Stimulated activated effector memory CD8-positive, alpha-beta T cell treated with anti-CD3 and anti-CD28 coated beads, Interleukin-12 subunit alpha, Interleukin-12 subunit beta, amount 100 ng/mL, for 72 hours (primary cell): ENCODE data around the gene TMEM135.
A peak's percentile ranks its signal among the peaks of the same experiment; 100 is the strongest.

Experiments used
- ATAC-seq: fragments of 150-1000 bp; cut with Tn5 transposase; 2 replicates; pipeline ENCODE4 v1.10.0; 2021
- DNase-seq, 2 donors: peaks; one replicate each; pipeline ENCODE4 v3.0.0; 2021 to 2022; ENCODE audit warnings: low spot score in 2 of 2
- H3K27ac Mint-ChIP-seq: one replicate; pipeline ENCODE4 v1.8.0; 2022; ENCODE audit warnings: mild to moderate bottlenecking, mixed read lengths
- H3K36me3 Mint-ChIP-seq: one replicate; pipeline ENCODE4 v1.8.0; 2022; ENCODE audit warnings: mild to moderate bottlenecking, mixed read lengths
- H3K4me1 Mint-ChIP-seq: one replicate; pipeline ENCODE4 v1.8.0; 2022; ENCODE audit warnings: mixed read lengths
- H3K4me3 Mint-ChIP-seq: one replicate; pipeline ENCODE4 v1.8.0; 2022; ENCODE audit warnings: mild to moderate bottlenecking, mixed read lengths
- H3K9me3 Mint-ChIP-seq: one replicate; pipeline ENCODE4 v1.8.0; 2022; ENCODE audit warnings: mixed read lengths

Gene TMEM135

DNA sequence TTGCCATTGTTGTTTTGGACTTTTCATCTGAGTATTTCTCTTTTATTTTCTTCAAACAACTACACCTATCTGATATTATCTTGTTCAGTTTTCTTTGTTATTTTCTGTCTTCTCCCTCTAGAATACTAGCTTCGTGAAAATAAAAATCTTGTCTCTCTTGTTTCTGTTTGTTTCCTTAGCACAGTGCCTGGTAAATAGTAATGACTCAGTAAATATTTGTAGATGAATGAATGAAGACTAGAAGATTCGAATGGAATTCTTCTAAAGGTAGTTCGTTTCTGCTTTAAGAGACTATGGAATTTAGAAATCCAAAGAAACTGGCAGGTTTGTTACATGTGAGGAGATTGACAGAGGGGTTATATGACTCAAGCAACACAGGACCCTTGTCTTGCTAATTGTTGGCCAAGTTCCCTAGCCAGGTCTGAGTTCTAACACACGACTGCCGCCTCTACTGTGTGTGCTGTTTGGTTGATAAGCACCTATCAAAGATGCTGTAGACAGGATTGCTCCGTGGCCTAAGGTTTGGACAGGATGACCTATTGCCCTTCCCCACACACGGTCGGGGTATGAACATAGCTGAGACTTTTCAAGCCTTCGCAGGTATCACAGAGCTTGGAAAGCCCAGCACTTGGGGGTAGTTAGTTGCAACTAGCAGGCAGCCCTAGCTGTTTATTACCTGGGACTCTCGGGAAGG lies 831 bp upstream of the TMEM135 start:
- Mint-ChIP-seq H3K4me1 (peaks cover 47% of the 10 kb centered on the region), H3K4me3 (peak overlapping the region; percentile 99), H3K9me3 (no peaks in the 10 kb centered on the region), H3K36me3 (no peaks in the 10 kb centered on the region), H3K27ac (peak overlapping the region; percentile 93)
- no peak for DNase-seq
- ATAC-seq = peak; percentile 2

- Mint-ChIP-seq H3K36me3 (peaks cover 4% of the 10 kb centered on the region), H3K27ac (peak overlapping the region; percentile 93), H3K4me3 (peak overlapping the region; percentile 99), H3K9me3 (no peaks in the 10 kb centered on the region), H3K4me1 (peaks cover 55% of the 10 kb centered on the region)
- ATAC-seq = peak; percentile 9
- no peak for DNase-seq
These were observed 672 bp downstream of the TMEM135 start for GRCh38 chr11:87038235-87038977.

- DNase-seq (no peak), ATAC-seq (no peak)
- no peak overlapping the region for H3K27ac Mint-ChIP-seq
- H3K4me3 Mint-ChIP-seq = peak overlapping the region; percentile 99
- H3K36me3 Mint-ChIP-seq = peaks cover 10% of the 10 kb centered on the region
- H3K4me1 Mint-ChIP-seq = peaks cover 55% of the 10 kb centered on the region
- no peaks in the 10 kb centered on the region for H3K9me3 Mint-ChIP-seq
These were observed 1.6 kb downstream of the TMEM135 start for GRCh38 chr11:87039371-87039770.

- H3K27ac Mint-ChIP-seq = no peak overlapping the region
- ATAC-seq (no peak), DNase-seq (no peak)
- peaks cover 10% of the 10 kb centered on the region for H3K36me3 Mint-ChIP-seq
- no peak overlapping the region for H3K4me3 Mint-ChIP-seq
- peaks cover 39% of the 10 kb centered on the region for H3K4me1 Mint-ChIP-seq
- no peaks in the 10 kb centered on the region for H3K9me3 Mint-ChIP-seq
These were observed 6.2 kb downstream of the TMEM135 start for GRCh38 chr11:87043894-87044293.

GRCh38 chr11:87046824-87047223 lies 9.1 kb downstream of the TMEM135 start:
- ATAC-seq (no peak), DNase-seq (no peak)
- Mint-ChIP-seq H3K27ac (no peak overlapping the region), H3K4me3 (no peak overlapping the region), H3K4me1 (peaks cover 14% of the 10 kb centered on the region), H3K9me3 (no peaks in the 10 kb centered on the region), H3K36me3 (peaks cover 10% of the 10 kb centered on the region)

GRCh38 chr11:87056091-87056490 lies 18.4 kb downstream of the TMEM135 start:
- Mint-ChIP-seq H3K27ac (no peak overlapping the region), H3K4me1 (peaks cover 7% of the 10 kb centered on the region), H3K9me3 (no peaks in the 10 kb centered on the region), H3K4me3 (no peak overlapping the region), H3K36me3 (no peaks in the 10 kb centered on the region)
- DNase-seq (no peak), ATAC-seq (no peak)

GRCh38 chr11:87057749-87058148 lies 20.0 kb downstream of the TMEM135 start:
- Mint-ChIP-seq H3K4me3 (no peak overlapping the region), H3K36me3 (no peaks in the 10 kb centered on the region), H3K4me1 (peaks cover 7% of the 10 kb centered on the region), H3K27ac (no peak overlapping the region), H3K9me3 (no peaks in the 10 kb centered on the region)
- ATAC-seq = no peak
- no peak for DNase-seq

GRCh38 chr11:87059596-87060390 lies 22.1 kb downstream of the TMEM135 start:
- ATAC-seq = no peak
- H3K4me1 Mint-ChIP-seq = peaks cover 15% of the 10 kb centered on the region
- DNase-seq = no peak
- no peaks in the 10 kb centered on the region for H3K9me3 Mint-ChIP-seq
- no peaks in the 10 kb centered on the region for H3K36me3 Mint-ChIP-seq
- no peak overlapping the region for H3K4me3 Mint-ChIP-seq
- no peak overlapping the region for H3K27ac Mint-ChIP-seq

- DNase-seq (no peak), ATAC-seq (no peak)
- Mint-ChIP-seq H3K4me3 (no peak overlapping the region), H3K9me3 (no peaks in the 10 kb centered on the region), H3K27ac (no peak overlapping the region), H3K4me1 (peaks cover 23% of the 10 kb centered on the region), H3K36me3 (no peaks in the 10 kb centered on the region)
These were observed 24.0 kb downstream of the TMEM135 start for GRCh38 chr11:87061766-87062165.

DNA sequence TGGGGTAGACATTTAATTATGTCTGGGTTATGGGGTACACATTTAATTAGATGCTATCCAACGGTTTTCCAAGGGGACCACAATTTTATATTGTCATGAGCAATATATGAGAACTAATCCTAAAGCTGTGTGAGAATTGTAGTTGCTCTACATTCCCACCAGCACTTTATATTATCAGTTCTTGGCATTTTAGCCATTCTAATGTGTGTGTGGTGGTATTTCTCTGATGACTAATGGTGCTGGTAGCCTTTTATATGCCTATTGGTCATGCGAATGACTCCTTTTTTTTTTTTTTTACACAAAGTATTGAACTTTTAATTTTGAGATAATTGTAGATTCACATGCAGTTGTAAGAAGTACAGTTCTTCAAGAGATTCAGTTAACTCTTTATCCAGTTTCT lies 26.2 kb downstream of the TMEM135 start:
- DNase-seq = no peak
- Mint-ChIP-seq H3K27ac (no peak overlapping the region), H3K36me3 (peaks cover 3% of the 10 kb centered on the region), H3K9me3 (no peaks in the 10 kb centered on the region), H3K4me1 (peaks cover 23% of the 10 kb centered on the region), H3K4me3 (no peak overlapping the region)
- no peak for ATAC-seq

DNA sequence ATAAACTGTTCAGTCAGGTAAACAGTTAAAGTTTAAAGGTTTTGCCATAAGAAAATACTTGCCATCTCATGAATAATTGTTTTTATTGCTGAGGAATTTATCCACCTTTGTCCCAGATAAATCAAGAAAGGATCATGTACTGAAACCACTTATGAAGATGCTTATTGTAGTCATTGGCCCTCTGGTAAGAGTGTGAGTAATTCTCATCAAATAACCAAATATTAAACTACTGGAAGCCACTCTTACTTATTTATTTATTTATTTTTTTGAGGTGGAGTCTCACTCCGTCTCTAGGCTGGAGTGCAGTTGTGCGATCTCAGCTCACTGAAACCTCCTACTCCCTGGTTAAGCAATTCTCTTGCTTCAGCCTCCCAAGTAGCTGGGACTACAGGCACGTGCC lies 35.1 kb downstream of the TMEM135 start:
- DNase-seq (no peak), ATAC-seq (no peak)
- H3K4me1 Mint-ChIP-seq = no peaks in the 10 kb centered on the region
- no peaks in the 10 kb centered on the region for H3K9me3 Mint-ChIP-seq
- no peak overlapping the region for H3K4me3 Mint-ChIP-seq
- H3K27ac Mint-ChIP-seq = no peak overlapping the region
- peaks cover 35% of the 10 kb centered on the region for H3K36me3 Mint-ChIP-seq

- Mint-ChIP-seq H3K9me3 (no peaks in the 10 kb centered on the region), H3K27ac (peak overlapping the region; percentile 45), H3K4me1 (peaks cover 5% of the 10 kb centered on the region), H3K4me3 (no peak overlapping the region), H3K36me3 (peaks cover 14% of the 10 kb centered on the region)
- no peak for DNase-seq
- ATAC-seq = no peak
These were observed 38.6 kb downstream of the TMEM135 start for GRCh38 chr11:87076260-87076783.

GRCh38 chr11:87076874-87077429 lies 39.2 kb downstream of the TMEM135 start:
- H3K9me3 Mint-ChIP-seq = no peaks in the 10 kb centered on the region
- ATAC-seq = no peak

DNA sequence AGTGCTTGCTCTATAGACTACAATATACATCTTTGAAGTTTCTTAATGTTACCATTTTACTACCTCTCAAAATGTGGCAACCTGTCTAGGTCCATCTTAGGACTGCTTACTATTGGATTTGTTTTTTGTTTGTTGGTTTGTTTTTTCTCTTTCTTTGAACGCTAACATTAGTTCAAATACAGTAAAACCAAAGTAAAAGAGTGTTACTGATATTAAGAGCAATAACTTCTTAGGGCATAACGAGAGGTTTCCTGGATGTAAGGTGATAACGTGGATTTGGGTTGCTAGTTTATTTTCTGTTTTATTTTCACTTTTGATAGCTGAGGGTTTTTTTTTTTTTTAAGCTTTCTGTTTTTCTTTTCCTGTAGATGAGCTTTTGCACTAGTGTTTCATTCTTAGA lies 43.6 kb downstream of the TMEM135 start:
- Mint-ChIP-seq H3K36me3 (no peaks in the 10 kb centered on the region), H3K4me3 (peak overlapping the region; percentile 71), H3K4me1 (peaks cover 25% of the 10 kb centered on the region), H3K27ac (peak overlapping the region; percentile 94), H3K9me3 (no peaks in the 10 kb centered on the region)
- DNase-seq = no peak
- ATAC-seq = no peak

More at GRCh38 chr11:87076874-87077429, 39.2 kb downstream of the TMEM135 start:
- no peak for DNase-seq
- Mint-ChIP-seq H3K36me3 (peaks cover 13% of the 10 kb centered on the region), H3K4me1 (peaks cover 11% of the 10 kb centered on the region), H3K27ac (peak overlapping the region; percentile 45), H3K4me3 (no peak overlapping the region)

DNA sequence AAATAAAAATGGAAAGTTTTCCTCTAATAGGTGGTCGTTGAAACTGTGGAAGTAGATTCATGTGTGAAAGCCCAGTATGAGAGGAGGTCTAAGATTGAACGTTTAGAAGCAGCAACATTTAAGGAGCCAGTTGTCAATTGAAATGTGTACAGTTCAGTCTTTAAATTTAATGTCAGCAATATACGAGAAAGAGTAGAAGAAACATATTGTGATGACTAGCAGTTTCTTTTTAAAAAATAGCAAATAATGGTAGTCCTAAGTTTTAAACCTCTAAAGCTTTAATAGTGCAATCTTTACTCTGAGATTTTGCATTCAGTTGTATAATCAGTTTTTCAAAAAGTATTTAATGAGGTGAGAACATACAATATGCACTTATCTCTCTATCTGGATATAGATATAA lies 44.9 kb downstream of the TMEM135 start:
- peaks cover 25% of the 10 kb centered on the region for H3K4me1 Mint-ChIP-seq
- ATAC-seq (no peak), DNase-seq (no peak)
- H3K4me3 Mint-ChIP-seq = no peak overlapping the region
- no peaks in the 10 kb centered on the region for H3K9me3 Mint-ChIP-seq
- no peaks in the 10 kb centered on the region for H3K36me3 Mint-ChIP-seq
- no peak overlapping the region for H3K27ac Mint-ChIP-seq
